HG02973 (cell line): ENCODE results near the gene ZP2.
"Not testable (repeated sequence)": the region's sequence is repeated elsewhere in the genome, so short reads cannot be mapped to it uniquely, and the experiment has no call there.

ENCODE experiments used
- ATAC-seq: cut with Tn5 transposase; IDR thresholded peaks from one replicate; pipeline ENCODE4 v1.9.1; 2021; ENCODE audit warnings: moderate library complexity; ENCODE audit not compliant: unreplicated experiment

The ZP2 gene

GRCh38 chr16:21211486-21211885 is at the start of gene ZP2:
Gene ZP2 (minus strand): TSS chr16:21211574. CDS start chr16:21211547, 27 bp downstream.
- ATAC-seq: no peak

- no peak for ATAC-seq
These were observed 45.9 kb upstream of the ZP2 start for GRCh38 chr16:21257284-21257683.

GRCh38 chr16:21256636-21257035 is 45.3 kb upstream of the ZP2 start:
- ATAC-seq: no peak

GRCh38 chr16:21253470-21253869 is 42.1 kb upstream of the ZP2 start:
- no peak for ATAC-seq

- ATAC-seq: no peak
These were observed 38.9 kb upstream of the ZP2 start for GRCh38 chr16:21250072-21250923.

- not testable (repeated sequence) for ATAC-seq
These were observed 36.8 kb upstream of the ZP2 start for GRCh38 chr16:21248179-21248578.

- ATAC-seq: no peak
These were observed 33.3 kb upstream of the ZP2 start for GRCh38 chr16:21244518-21245215.

- no peak for ATAC-seq
These were observed 31.4 kb upstream of the ZP2 start for GRCh38 chr16:21242756-21243155.

GRCh38 chr16:21239646-21240045 is 28.3 kb upstream of the ZP2 start:
- ATAC-seq: no peak

- ATAC-seq: no peak
These were observed 25.5 kb upstream of the ZP2 start for GRCh38 chr16:21236831-21237230.

GRCh38 chr16:21235199-21235585 is 23.8 kb upstream of the ZP2 start:
- ATAC-seq: no peak

GRCh38 chr16:21233521-21234150 is 22.3 kb upstream of the ZP2 start, which contains the start of gene ANKS4B:
Gene ANKS4B (plus strand): TSS chr16:21233699. CDS start chr16:21233738, 39 bp downstream.
- ATAC-seq: no peak

- no peak for ATAC-seq
These were observed 21.7 kb upstream of the ZP2 start for GRCh38 chr16:21233045-21233520.

GRCh38 chr16:21228361-21228872 is 17.0 kb upstream of the ZP2 start:
- ATAC-seq: no peak

GRCh38 chr16:21227866-21228265 is 16.5 kb upstream of the ZP2 start:
- ATAC-seq: no peak

GRCh38 chr16:21226749-21227148 is 15.4 kb upstream of the ZP2 start:
- ATAC-seq: no peak

GRCh38 chr16:21224800-21225199 is 13.4 kb upstream of the ZP2 start:
- no peak for ATAC-seq

GRCh38 chr16:21223787-21224186 is 12.4 kb upstream of the ZP2 start:
- ATAC-seq: no peak

GRCh38 chr16:21222495-21223337 is 11.3 kb upstream of the ZP2 start:
- no peak for ATAC-seq

- no peak for ATAC-seq
These were observed 8.2 kb upstream of the ZP2 start for GRCh38 chr16:21219551-21219950.
